SK-N-SH (cell line): Measurements from ENCODE around the gene SLC13A3. TPM values are rescaled to one million over a fixed set of nuclear protein-coding genes. Genes with fewer than 3 reads are reported as not detected.

Experiments
- CTCF ChIA-PET: fragments of 300-600, 350-600 bp; formaldehyde crosslinking; extraction: SDS; loops from one replicate; lab custom pipeline; 2021; lab: Yijun Ruan, JAX
- POLR2A ChIA-PET: fragments of 350-600 bp; sonication (Branson Sonifier 250); formaldehyde crosslinking; extraction: SDS; loops from one replicate; lab custom pipeline; 2020; ENCODE audit warnings: antibody characterized with exemption, inconsistent platforms; lab: Yijun Ruan, JAX
- DNase-seq: peaks from one replicate; pipeline ENCODE4 v3.0.0; 2012
- H2AFZ ChIP-seq: fragments of 200-600 bp; sonication (generic); 2 replicates; pipeline ENCODE4 v1.8.1; 2016; ENCODE audit warnings: antibody characterized with exemption, mild to moderate bottlenecking, low read depth
- H3F3A ChIP-seq: fragments of 200-600 bp; sonication (generic); replicated peaks from 2 replicates; pipeline ENCODE3; 2016; ENCODE audit warnings: antibody characterized with exemption, mild to moderate bottlenecking; ENCODE audit not compliant: insufficient read depth
- H3K27ac ChIP-seq, 2 experiments: fragments of 200-500 bp in 1 of 2; fragments of 200-600 bp in 1 of 2; sonication (Bioruptor generic) in 1 of 2; sonication (generic), shearing (Covaris generic) in 1 of 2; 2 replicates each; pipeline versions ENCODE4 v1.5.1 to v1.6.1; 2014 to 2016; ENCODE audit warnings: low read depth in 2 of 2, inconsistent platforms in 1 of 2, low read length in 1 of 2, mild to moderate bottlenecking in 1 of 2, mixed read lengths in 1 of 2
- H3K27me3 ChIP-seq: fragments of 200-600 bp; sonication (generic), shearing (Covaris generic); 2 replicates; pipeline ENCODE4 v1.6.1; 2016; ENCODE audit warnings: mixed run types; ENCODE audit not compliant: insufficient read depth
- H3K36me3 ChIP-seq, 2 experiments: fragments of 200-500 bp in 1 of 2; fragments of 200-600 bp in 1 of 2; sonication (Bioruptor generic) in 1 of 2; sonication (generic) in 1 of 2; replicated peaks in 1 of 2; 2 replicates each; pipeline versions ENCODE3 to v1.5.1; 2014 to 2016; ENCODE audit warnings: low read length in 1 of 2, mild to moderate bottlenecking in 1 of 2; ENCODE audit not compliant: insufficient read depth in 2 of 2, control insufficient read depth in 1 of 2
- H3K4me1 ChIP-seq, 2 experiments: fragments of 200-500 bp in 1 of 2; fragments of 200-600 bp in 1 of 2; sonication (Bioruptor generic) in 1 of 2; sonication (generic), shearing (Covaris generic) in 1 of 2; 2 replicates each; pipeline versions ENCODE4 v1.5.1 to v1.6.1; 2014 to 2016; ENCODE audit warnings: low read depth in 1 of 2, low read length in 1 of 2, mixed run types in 1 of 2; ENCODE audit not compliant: insufficient read depth in 2 of 2, control insufficient read depth in 1 of 2
- H3K4me2 ChIP-seq: fragments of 200-600 bp; sonication (generic), shearing (Covaris generic); 2 replicates; pipeline ENCODE4 v1.6.1; 2017; ENCODE audit warnings: mixed run types
- H3K4me3 ChIP-seq, 2 experiments: fragments of 200-500 bp in 1 of 2; fragments of 200-600 bp in 1 of 2; sonication (Bioruptor generic) in 1 of 2; sonication (generic), shearing (Covaris generic) in 1 of 2; 2 replicates each; pipeline versions ENCODE4 v1.5.1 to v1.8.1; 2014 to 2016; ENCODE audit warnings: low read depth in 2 of 2, inconsistent platforms in 1 of 2, low read length in 1 of 2, mild to moderate bottlenecking in 1 of 2, mixed read lengths in 1 of 2, moderate library complexity in 1 of 2
- H3K79me2 ChIP-seq: fragments of 200-600 bp; sonication (generic); 2 replicates; pipeline ENCODE4 v1.8.1; 2017; ENCODE audit warnings: mild to moderate bottlenecking; ENCODE audit not compliant: insufficient read depth
- H3K9ac ChIP-seq: fragments of 200-600 bp; sonication (generic); 2 replicates; pipeline ENCODE4 v1.6.1; 2017; ENCODE audit warnings: mixed run types
- H3K9me2 ChIP-seq: fragments of 200-600 bp; sonication (generic); 2 replicates; pipeline ENCODE4 v1.6.1; 2017; ENCODE audit warnings: mixed run types
- H3K9me3 ChIP-seq: fragments of 200-600 bp; sonication (generic); 2 replicates; pipeline ENCODE4 v1.6.1; 2017; ENCODE audit warnings: mixed run types, mild to moderate bottlenecking, moderate library complexity
- H4K20me1 ChIP-seq: fragments of 200-600 bp; sonication (generic); 2 replicates; pipeline ENCODE4 v1.6.1; 2017; ENCODE audit warnings: mild to moderate bottlenecking, mixed run types; ENCODE audit not compliant: insufficient read depth
- EP300 ChIP-seq, 2 experiments: IDR thresholded peaks; 2 replicates each; pipeline versions ENCODE4 v1.4.0 to v1.6.1; 2012; ENCODE audit warnings: borderline replicate concordance in 1 of 2, low read depth in 1 of 2, low read length in 1 of 2
- FOSL2 ChIP-seq: IDR thresholded peaks from 2 replicates; pipeline ENCODE4 v1.4.0; 2012; ENCODE audit warnings: low read depth, mild to moderate bottlenecking, moderate library complexity, borderline replicate concordance
- GABPA ChIP-seq: IDR thresholded peaks from 2 replicates; pipeline ENCODE4 v1.4.0; 2012; ENCODE audit warnings: low read depth, mild to moderate bottlenecking
- MEF2A ChIP-seq: IDR thresholded peaks from 2 replicates; pipeline ENCODE4 v1.4.0; 2012; ENCODE audit warnings: low read depth, borderline replicate concordance
- POLR2AphosphoS5 ChIP-seq: IDR thresholded peaks from 2 replicates; pipeline ENCODE4 v1.6.1; 2012; ENCODE audit warnings: low read depth, low read length
- RAD21 ChIP-seq: IDR thresholded peaks from 2 replicates; pipeline ENCODE4 v1.6.1; 2012; ENCODE audit warnings: mild to moderate bottlenecking, low read length
- SMC3 ChIP-seq: IDR thresholded peaks from 2 replicates; pipeline ENCODE4 v1.6.1; 2012; ENCODE audit warnings: low read depth, low read length, improper control_type of control experiment
- TAF1 ChIP-seq: IDR thresholded peaks from 2 replicates; pipeline ENCODE4 v1.6.1; 2012; ENCODE audit warnings: low read depth, mild to moderate bottlenecking, low read length, moderate library complexity, borderline replicate concordance
- YY1 ChIP-seq: IDR thresholded peaks from 2 replicates; pipeline ENCODE4 v1.4.0; 2012; ENCODE audit warnings: low read depth, mild to moderate bottlenecking
- WGBS: methylation state at CpG from one replicate; pipeline ENCODE4 v1.1.6; 2017; ENCODE audit warnings: low lambda C conversion rate; 5-methylcytosine and 5-hydroxymethylcytosine counted together
- polyA plus RNA-seq, 3 experiments: library from polyadenylated mRNA; depleted of rRNA; stranded (reverse); fragments of >200 nt; gene quantifications; 2 replicates each; pipeline ENCODE4 v1.2.3, GENCODE V29; 2012
- TF ChIP-seq, protein P1 (sequence below): fragments of 200-600 bp; sonication (generic); IDR thresholded peaks from 2 replicates; pipeline ENCODE4 v1.6.1; 2017; ENCODE audit warnings: antibody characterized with exemption, mild to moderate bottlenecking, moderate library complexity
- TF ChIP-seq, protein P2 (sequence below): fragments of 150-350 bp; IDR thresholded peaks from 2 replicates; pipeline ENCODE4 v1.6.1; 2017; ENCODE audit warnings: antibody characterized with exemption, low read length, low read depth, borderline replicate concordance
- TF ChIP-seq, protein P3 (sequence below): IDR thresholded peaks from 2 replicates; pipeline ENCODE4; 2012
- TF ChIP-seq, protein P4 (sequence below): IDR thresholded peaks from 2 replicates; pipeline ENCODE4 v1.4.0; 2012; ENCODE audit warnings: low read depth, borderline replicate concordance
- TF ChIP-seq, protein P5 (sequence below): IDR thresholded peaks from 2 replicates; pipeline ENCODE4 v1.4.0; 2012; ENCODE audit warnings: low read depth, borderline replicate concordance

SLC13A3 gene
- polyA plus RNA-seq, 1 of the 3 experiments (the other 2 are of a cell fraction), result 0.10 TPM

DNA sequence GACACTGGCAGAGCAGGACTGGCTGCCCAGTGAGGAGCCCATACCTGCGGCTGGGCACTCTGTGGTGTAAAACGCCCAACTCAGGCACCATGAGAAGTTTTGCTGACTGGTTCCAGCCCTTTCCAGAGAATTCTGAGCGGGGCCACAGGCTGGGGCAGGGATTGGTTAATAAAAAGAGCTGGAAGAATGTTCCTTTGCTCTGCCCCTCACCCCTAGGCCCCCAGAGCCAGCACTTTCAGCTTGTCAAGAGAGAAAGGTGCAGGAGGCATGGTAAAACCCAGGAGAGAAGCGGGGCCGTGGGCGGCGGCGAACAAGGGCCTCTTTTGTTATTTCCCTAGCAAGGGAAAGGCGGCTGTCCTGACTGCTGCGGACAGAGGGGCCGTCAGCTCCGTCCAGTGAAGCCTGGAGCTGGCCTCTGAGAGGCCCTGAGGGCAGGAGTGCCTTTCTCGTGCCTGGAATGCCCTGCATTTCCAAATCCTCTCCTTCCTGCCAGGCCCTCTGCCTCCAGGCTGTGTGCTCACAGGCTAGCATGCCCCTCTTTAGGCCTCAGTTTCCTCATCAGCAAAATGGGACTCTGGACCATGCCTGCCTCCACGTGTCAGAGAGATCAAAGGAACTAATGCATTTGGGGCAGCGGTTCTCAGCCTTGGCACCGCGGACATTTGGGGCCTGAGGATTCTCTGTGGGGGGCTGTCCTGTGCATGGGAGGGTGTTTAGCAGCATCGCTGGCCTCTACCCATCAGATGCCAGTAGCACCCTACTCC is 12.9 kb downstream of the SLC13A3 start:
- Histone ChIP-seq H3K9ac (no peak overlapping the region), H3K4me1 (no peaks in the 10 kb centered on the region), H3K79me2 (no peaks in the 10 kb centered on the region), H3K27ac (no peak overlapping the region), H4K20me1 (no peaks in the 10 kb centered on the region), H3K36me3 (no peaks in the 10 kb centered on the region), H3K4me3 (no peak overlapping the region), H3K9me2 (no peaks in the 10 kb centered on the region)
- TF ChIP-seq, protein P1, sequence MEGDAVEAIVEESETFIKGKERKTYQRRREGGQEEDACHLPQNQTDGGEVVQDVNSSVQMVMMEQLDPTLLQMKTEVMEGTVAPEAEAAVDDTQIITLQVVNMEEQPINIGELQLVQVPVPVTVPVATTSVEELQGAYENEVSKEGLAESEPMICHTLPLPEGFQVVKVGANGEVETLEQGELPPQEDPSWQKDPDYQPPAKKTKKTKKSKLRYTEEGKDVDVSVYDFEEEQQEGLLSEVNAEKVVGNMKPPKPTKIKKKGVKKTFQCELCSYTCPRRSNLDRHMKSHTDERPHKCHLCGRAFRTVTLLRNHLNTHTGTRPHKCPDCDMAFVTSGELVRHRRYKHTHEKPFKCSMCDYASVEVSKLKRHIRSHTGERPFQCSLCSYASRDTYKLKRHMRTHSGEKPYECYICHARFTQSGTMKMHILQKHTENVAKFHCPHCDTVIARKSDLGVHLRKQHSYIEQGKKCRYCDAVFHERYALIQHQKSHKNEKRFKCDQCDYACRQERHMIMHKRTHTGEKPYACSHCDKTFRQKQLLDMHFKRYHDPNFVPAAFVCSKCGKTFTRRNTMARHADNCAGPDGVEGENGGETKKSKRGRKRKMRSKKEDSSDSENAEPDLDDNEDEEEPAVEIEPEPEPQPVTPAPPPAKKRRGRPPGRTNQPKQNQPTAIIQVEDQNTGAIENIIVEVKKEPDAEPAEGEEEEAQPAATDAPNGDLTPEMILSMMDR, result no peak
- TF ChIP-seq POLR2AphosphoS5 (no peak), SMC3 (no peak), MEF2A (no peak), TAF1 (no peak), EP300 (IDR thresholded peaks at IDR 0.05; ENCODE audit: borderline replicate concordance in 1 of 2, low read depth in 1 of 2, low read length in 1 of 2) (no peak), YY1 (no peak), GABPA (no peak), FOSL2 (no peak), RAD21 (no peak)
- TF ChIP-seq, protein P2, sequence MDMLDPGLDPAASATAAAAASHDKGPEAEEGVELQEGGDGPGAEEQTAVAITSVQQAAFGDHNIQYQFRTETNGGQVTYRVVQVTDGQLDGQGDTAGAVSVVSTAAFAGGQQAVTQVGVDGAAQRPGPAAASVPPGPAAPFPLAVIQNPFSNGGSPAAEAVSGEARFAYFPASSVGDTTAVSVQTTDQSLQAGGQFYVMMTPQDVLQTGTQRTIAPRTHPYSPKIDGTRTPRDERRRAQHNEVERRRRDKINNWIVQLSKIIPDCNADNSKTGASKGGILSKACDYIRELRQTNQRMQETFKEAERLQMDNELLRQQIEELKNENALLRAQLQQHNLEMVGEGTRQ, result no peak
- TF ChIP-seq, protein P3, sequence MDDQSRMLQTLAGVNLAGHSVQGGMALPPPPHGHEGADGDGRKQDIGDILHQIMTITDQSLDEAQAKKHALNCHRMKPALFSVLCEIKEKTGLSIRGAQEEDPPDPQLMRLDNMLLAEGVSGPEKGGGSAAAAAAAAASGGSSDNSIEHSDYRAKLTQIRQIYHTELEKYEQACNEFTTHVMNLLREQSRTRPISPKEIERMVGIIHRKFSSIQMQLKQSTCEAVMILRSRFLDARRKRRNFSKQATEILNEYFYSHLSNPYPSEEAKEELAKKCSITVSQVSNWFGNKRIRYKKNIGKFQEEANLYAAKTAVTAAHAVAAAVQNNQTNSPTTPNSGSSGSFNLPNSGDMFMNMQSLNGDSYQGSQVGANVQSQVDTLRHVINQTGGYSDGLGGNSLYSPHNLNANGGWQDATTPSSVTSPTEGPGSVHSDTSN, result no peak
- TF ChIP-seq, protein P4, sequence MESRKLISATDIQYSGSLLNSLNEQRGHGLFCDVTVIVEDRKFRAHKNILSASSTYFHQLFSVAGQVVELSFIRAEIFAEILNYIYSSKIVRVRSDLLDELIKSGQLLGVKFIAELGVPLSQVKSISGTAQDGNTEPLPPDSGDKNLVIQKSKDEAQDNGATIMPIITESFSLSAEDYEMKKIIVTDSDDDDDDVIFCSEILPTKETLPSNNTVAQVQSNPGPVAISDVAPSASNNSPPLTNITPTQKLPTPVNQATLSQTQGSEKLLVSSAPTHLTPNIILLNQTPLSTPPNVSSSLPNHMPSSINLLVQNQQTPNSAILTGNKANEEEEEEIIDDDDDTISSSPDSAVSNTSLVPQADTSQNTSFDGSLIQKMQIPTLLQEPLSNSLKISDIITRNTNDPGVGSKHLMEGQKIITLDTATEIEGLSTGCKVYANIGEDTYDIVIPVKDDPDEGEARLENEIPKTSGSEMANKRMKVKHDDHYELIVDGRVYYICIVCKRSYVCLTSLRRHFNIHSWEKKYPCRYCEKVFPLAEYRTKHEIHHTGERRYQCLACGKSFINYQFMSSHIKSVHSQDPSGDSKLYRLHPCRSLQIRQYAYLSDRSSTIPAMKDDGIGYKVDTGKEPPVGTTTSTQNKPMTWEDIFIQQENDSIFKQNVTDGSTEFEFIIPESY, result no peak
- TF ChIP-seq, protein P5, sequence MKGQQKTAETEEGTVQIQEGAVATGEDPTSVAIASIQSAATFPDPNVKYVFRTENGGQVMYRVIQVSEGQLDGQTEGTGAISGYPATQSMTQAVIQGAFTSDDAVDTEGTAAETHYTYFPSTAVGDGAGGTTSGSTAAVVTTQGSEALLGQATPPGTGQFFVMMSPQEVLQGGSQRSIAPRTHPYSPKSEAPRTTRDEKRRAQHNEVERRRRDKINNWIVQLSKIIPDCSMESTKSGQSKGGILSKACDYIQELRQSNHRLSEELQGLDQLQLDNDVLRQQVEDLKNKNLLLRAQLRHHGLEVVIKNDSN, result no peak
- TF ChIP-seq, all 33 proteins: peak for 0
- WGBS, result 72% methylated on average over 17 of the region's 18 CpGs
- ChIA-PET POLR2A (no interaction called here), CTCF (interaction anchor here (1.3 kb wide), 1 partner anchor 43 kb away, joined by 4 read pairs; no protein-coding TSS in a partner anchor)
- H3K27me3 ChIP-seq, result no peaks in the 10 kb centered on the region
- no peaks in the 10 kb centered on the region for H3K9me3 ChIP-seq
- DNase-seq, result no peak
- H2AFZ ChIP-seq, result no peak overlapping the region
- no peaks in the 10 kb centered on the region for H3F3A ChIP-seq
- no peak overlapping the region for H3K4me2 ChIP-seq
